GM18505 (cell line): ENCODE results near the gene DPH7.
"Not testable (repeated sequence)": the region's sequence is repeated elsewhere in the genome, so short reads cannot be mapped to it uniquely, and the experiment has no call there.

ENCODE experiments used
- ATAC-seq: cut with Tn5 transposase; IDR thresholded peaks from one replicate; pipeline ENCODE4 v1.9.1; 2021; ENCODE audit not compliant: unreplicated experiment
- POLR2A ChIP-seq: IDR thresholded peaks from 4 replicates; pipeline ENCODE4 v1.6.1; 2011; ENCODE audit warnings: borderline replicate concordance; ENCODE audit not compliant: insufficient read depth, insufficient read length; ENCODE audit errors: extremely low read depth

DPH7 gene

DNA sequence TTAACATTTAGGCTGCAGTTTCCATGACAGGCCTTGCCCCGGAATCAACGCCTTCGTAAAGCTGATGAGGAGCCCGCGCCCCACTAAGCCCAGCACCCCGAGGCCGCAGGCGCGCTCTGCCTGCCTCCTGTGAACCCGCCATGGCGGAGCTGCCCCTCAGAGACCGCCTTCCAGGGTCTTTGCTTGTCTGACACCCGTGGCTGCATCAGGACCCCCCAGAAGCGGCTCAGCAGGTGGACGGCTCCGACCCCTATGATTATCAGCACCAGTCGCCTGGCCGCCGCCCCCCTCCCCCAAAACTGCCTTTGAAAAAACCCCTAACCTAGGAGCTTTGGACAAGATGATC lies 507 bp upstream of the DPH7 start:
- TF ChIP-seq POLR2A: no peak
- no peak for ATAC-seq

DNA sequence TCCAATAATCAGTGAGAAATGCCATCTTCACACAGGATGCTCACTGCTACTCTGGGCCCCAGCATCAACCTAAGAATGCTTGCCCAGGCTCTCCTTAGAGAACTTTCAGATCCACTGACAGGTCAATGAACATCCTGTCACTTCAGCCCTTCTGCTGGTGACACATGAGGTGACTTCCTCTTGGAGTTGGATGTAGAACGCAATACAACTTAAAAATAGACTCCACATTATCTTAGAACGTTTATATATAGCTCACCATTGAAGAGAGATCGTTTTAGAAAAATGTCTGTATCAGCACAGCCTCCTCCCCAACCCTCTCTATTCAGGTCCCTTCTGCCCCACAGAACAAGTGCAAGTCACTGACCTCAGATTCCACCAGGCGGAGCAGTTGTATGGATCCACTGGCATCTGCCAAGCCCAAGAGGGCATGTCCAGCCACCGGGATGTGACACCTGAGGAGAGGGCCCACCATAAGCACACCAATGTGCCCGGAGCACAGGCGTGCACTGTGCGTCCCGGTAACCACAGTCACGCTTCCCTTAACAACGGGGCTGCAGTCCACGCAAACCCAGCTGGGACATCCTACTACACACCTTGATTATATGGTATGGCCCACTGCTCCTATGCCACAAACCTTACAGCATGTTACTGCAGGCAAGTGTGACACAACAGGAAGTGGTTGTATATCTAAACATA lies 2.9 kb downstream of the DPH7 start:
- ATAC-seq: no peak
- no peak for TF ChIP-seq POLR2A

DNA sequence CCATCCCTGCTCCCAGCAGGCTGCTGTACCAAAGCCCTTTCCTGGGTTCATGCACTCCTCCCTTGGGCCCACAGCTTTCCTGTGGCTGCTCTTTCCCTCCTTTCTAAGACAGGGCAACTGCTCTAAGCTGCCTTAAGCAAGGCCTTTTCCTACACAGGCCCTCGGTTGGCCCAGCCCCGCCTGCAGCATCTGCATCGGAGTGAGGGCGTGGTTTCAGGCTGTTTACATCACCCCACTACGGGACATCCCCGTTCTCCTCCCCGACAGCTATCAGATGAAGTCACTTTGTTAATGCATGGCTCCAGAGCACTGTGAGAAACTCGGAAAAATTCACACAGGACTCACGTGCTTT lies 3.4 kb downstream of the DPH7 start:
- no peak for ATAC-seq
- no peak for TF ChIP-seq POLR2A

GRCh38 chr9:137574192-137574591 lies 4.5 kb downstream of the DPH7 start:
- no peak for TF ChIP-seq POLR2A
- no peak for ATAC-seq

DNA sequence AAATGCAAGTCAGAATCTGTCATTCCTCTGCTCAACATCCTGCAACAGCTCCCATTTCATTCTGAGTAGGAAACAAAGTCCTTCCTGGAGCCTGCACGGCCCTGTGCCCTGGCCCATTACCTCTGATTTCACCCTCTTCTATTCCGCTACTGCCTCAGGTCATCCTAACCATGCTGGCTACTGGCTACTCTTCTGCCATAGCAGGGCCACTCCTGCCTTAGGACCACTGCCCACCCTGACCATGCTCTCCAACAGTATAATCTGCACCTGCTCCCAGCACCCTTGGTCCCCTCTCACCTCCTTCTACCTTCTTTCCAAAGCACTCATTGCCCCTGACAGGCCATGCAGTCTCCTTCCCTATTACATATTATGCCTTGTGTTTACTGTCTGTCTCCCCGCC lies 8.2 kb downstream of the DPH7 start:
- ATAC-seq: no peak
- TF ChIP-seq POLR2A: no peak

DNA sequence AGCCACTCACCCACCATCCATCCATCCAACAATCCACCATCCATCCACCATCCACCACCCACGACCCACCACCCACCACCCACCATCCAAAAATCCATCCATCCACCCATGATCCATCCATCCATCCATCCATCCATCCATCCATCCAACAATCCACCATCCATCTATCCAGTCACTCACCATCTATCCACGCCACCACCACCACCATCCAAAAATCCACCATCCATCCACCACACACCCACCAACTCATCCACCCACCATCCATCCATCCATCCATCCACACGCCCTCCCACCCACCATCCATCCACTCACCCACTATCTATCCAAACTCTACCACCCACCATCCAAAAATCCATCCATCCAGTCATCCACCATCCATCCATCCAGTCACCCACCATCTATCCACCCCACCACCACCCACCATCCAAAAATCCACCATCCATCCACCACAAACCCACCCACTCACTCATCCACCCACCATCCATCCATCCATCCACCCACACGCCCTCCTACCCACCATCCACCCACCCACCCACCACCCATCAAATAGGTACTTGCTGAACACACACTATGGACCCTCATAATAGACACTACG lies 9.0 kb downstream of the DPH7 start:
- TF ChIP-seq POLR2A: no peak
- no peak for ATAC-seq

GRCh38 chr9:137568445-137568844 lies 10.3 kb downstream of the DPH7 start:
- ATAC-seq: not testable (repeated sequence)

DNA sequence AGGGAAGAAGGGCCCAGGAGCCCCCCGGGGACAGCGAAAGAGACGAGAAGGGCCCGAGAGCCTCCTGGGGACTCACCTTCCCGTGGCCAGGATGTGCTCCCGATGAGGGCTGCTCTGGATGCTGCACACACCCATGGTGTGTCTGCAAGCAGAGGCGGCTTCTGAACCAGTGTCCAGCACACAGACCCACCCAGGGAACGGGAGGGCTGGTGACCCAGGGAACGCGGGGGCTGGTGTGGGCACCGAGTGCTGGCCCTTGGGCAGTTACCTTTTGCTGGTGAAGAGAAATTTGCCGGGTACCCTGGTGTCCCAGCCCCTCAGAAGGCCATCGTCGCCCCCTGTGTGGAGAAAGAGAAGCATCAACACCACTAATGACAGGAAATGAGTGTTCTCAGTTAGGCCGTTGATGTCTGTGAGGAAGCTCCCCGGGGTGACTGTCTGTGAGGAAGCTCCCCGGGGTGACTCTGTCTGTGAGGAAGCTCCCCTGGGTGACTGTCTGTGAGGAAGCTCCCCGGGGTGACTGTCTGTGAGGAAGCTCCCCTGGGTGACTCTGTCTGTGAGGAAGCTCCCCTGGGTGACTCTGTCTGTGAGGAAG lies 13.8 kb downstream of the DPH7 start:
- ATAC-seq: no peak

GRCh38 chr9:137564134-137564533 lies 14.6 kb downstream of the DPH7 start:
- no peak for TF ChIP-seq POLR2A
- no peak for ATAC-seq

More for the DNA sequence above, 13.8 kb downstream of the DPH7 start:
- TF ChIP-seq POLR2A: no peak

- no peak for ATAC-seq
- no peak for TF ChIP-seq POLR2A
Observed at GRCh38 chr9:137558127-137558526, 20.6 kb downstream of the DPH7 start.

DNA sequence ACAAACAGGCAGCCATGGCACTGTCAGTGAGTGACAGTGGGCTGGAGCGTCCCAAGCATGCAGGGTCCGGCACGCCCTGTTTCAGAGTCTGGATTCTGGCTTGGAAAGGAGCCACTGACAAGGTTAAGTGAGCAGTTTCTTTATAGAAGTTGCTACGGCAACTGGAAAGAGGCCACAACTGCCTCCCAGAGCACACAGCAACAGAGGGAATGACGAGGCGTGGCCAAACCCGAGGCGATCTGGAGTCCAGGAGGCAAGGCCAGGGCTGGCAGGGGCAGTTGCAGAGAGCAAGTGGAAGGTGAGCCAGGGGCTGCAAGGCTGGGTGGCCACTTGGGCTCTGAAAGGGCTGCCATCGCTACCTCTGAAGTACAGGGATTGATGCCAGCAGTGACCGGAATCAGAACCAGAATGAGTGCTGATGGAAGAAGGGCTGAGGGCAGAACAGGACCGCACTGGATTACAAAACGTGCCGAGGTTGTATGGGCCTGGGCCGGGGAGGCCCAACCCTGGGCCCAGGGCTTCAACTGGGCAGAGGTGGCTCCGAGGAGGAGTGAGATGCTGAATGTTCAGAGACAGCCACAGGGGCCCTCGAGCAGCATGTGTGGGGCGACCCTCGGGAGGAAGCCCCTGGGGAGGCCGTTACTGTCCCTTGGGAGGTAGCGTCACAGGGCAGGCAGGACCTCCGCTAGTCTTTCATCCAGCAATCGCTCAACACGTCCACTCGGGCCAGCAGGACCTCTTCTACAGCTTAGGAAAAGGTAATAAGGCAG lies 22.5 kb downstream of the DPH7 start:
- ATAC-seq: no peak
- TF ChIP-seq POLR2A: no peak

DNA sequence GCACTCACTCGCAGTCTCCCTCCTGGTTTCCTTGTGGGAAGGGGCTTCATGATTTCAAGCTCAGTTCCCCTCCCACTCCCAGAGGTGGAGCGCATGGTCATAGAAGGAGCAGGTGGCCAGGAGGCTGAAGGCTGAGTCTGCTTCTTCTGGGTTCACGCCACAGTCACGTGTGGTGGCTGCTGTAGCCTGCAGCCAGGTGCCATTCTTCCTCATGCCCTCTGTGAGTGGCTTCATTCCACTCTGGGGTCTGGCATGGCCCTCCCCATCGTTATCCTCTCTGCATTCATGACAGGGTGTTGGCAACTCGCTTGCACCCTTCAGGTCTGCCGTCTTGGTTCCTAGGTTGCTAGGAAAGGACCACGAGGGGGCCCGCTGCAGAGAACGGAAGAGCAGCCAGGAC lies 23.5 kb downstream of the DPH7 start:
- no peak for TF ChIP-seq POLR2A
- no peak for ATAC-seq

GRCh38 chr9:137554349-137554748 lies 24.4 kb downstream of the DPH7 start:
- no peak for TF ChIP-seq POLR2A
- ATAC-seq: no peak

- not testable (repeated sequence) for ATAC-seq
Observed at GRCh38 chr9:137553654-137554053, 25.1 kb downstream of the DPH7 start.
